ENCODE data around the gene CNN1. TPM values are rescaled to one million over a fixed set of nuclear protein-coding genes. Genes with fewer than 3 reads are reported as not detected.

CNN1 gene
- total and polyA plus RNA-seq, 2 of the 8 experiments (the other 6 are each of a cell fraction or from before 2014, with no cell fraction given), result 29.8 to 50.8 TPM

GRCh38 chr19:11494634-11495285 is 43.9 kb upstream of the CNN1 start:
- H3K4me3 ChIP-seq (ENCODE audit: extremely low read depth in 1 of 4, insufficient read depth in 2 of 4, low read depth in 3 of 4, low read length in 4 of 4), result no peak overlapping the region
- no peak overlapping the region for H3K27ac ChIP-seq (ENCODE audit: low read depth, low read length)
- H2BK5ac ChIP-seq (ENCODE audit: low read depth, low read length), result no peak overlapping the region
- H4K5ac ChIP-seq (ENCODE audit: insufficient read length, low read depth, low read length), result no peak overlapping the region
- H3K79me1 ChIP-seq (ENCODE audit: low read depth, low read length), result no peaks in the 10 kb centered on the region
- no peak overlapping the region for H4K91ac ChIP-seq (replicated peaks; ENCODE audit: insufficient read length, low read length)
- H3K79me2 ChIP-seq (ENCODE audit: control insufficient read depth in 1 of 2, insufficient read depth in 2 of 2, low read length in 2 of 2), result no peaks in the 10 kb centered on the region
- H3K56ac ChIP-seq (replicated peaks; ENCODE audit: insufficient read length, low read depth, low read length), result no peak overlapping the region
- ChIA-PET CTCF (ENCODE audit: partially characterized antibody) (interaction anchor here (0.7 to 4.7 kb wide), 7 partner anchors 10 to 127 kb away, joined by 3 to 37 read pairs (median 3); no protein-coding TSS in a partner anchor), POLR2A (ENCODE audit: partially characterized antibody) (no interaction called here)
- peaks cover 0 to 3% (median 0%) of the 10 kb centered on the region in 4 experiments; a peak in 2 of 8 replicates for H3K36me3 ChIP-seq (ENCODE audit: control insufficient read depth in 2 of 4, insufficient read depth in 4 of 4, low read length in 3 of 4)
- no peak overlapping the region for H4K8ac ChIP-seq (ENCODE audit: extremely low read depth, insufficient read depth, low read length)
- H2AK5ac ChIP-seq (ENCODE audit: low read depth, low read length), result no peak overlapping the region
- no peak overlapping the region for H3K14ac ChIP-seq (ENCODE audit: insufficient read length)
- no peak overlapping the region for H3K18ac ChIP-seq (ENCODE audit: extremely low read depth, low read length)
- no peak overlapping the region for H3K4ac ChIP-seq (replicated peaks; ENCODE audit: insufficient read length, low read depth, low read length)
- H3K27me3 ChIP-seq (replicated peaks in 1 of 4; ENCODE audit: control insufficient read depth in 3 of 4, extremely low read depth in 1 of 4, insufficient read depth in 3 of 4, low read length in 3 of 4), result no peaks in the 10 kb centered on the region
- no peak overlapping the region for H2BK20ac ChIP-seq (ENCODE audit: low read length)
- H2BK120ac ChIP-seq (replicated peaks; ENCODE audit: low read depth, low read length), result no peak overlapping the region
- no peak for DNase-seq (ENCODE audit: low read depth in 1 of 2, low spot score in 2 of 2)
- H2AFZ ChIP-seq (ENCODE audit: low read length), result no peak overlapping the region
- FAIRE-seq, result no peak
- H3K23me2 ChIP-seq (ENCODE audit: low read depth, low read length), result no peaks in the 10 kb centered on the region
- H3K23ac ChIP-seq (ENCODE audit: insufficient read length), result no peak overlapping the region
- WGBS, 2 experiments (ENCODE audit: extremely low coverage in 1 of 2, insufficient coverage in 1 of 2, insufficient read length in 1 of 2, insufficient replicate concordance in 2 of 2, low coverage in 1 of 2, low lambda C conversion rate in 2 of 2, missing lambda C conversion rate in 1 of 2), result 93% methylated on average over 23 of the region's 27 CpGs; no CpG with 5 or more reads in 1 of the 2 experiments
- no peaks in the 10 kb centered on the region for H3K9me3 ChIP-seq (ENCODE audit: insufficient read depth in 2 of 2, low read depth in 1 of 2, low read length in 1 of 2)
- no peak overlapping the region for H2BK12ac ChIP-seq (ENCODE audit: low read depth, low read length)
- peaks cover 1 to 5% of the 10 kb centered on the region in 2 experiments for H4K20me1 ChIP-seq (replicated peaks in 1 of 2; ENCODE audit: control insufficient read depth in 1 of 2, insufficient read depth in 2 of 2, low read length in 2 of 2)
- no peak overlapping the region for H3K4me2 ChIP-seq (ENCODE audit: insufficient read depth in 1 of 2, low read depth in 2 of 2, low read length in 2 of 2)
- H2BK15ac ChIP-seq (ENCODE audit: low read length), result no peak overlapping the region
- H3K4me1 ChIP-seq (replicated peaks in 1 of 4; ENCODE audit: control insufficient read depth in 3 of 4, insufficient read depth in 4 of 4, low read length in 3 of 4), result no peaks in the 10 kb centered on the region; a peak in 1 of 7 replicates
- H3K9ac ChIP-seq (replicated peaks in 1 of 4; ENCODE audit: extremely low read depth in 1 of 4, low read depth in 3 of 4, low read length in 3 of 4), result no peak overlapping the region
- TF ChIP-seq SP4 (IDR thresholded peaks at IDR 0.05; ENCODE audit: low read length) (no peak), ATF3 (IDR thresholded peaks at IDR 0.05; ENCODE audit: insufficient read depth, low read depth, low read length) (no peak), HDAC2 (IDR thresholded peaks at IDR 0.05; ENCODE audit: borderline replicate concordance in 1 of 2, low read depth in 2 of 2, low read length in 2 of 2) (no peak), GABPA (IDR thresholded peaks at IDR 0.05; ENCODE audit: borderline replicate concordance, insufficient read depth, low read length) (no peak), BRCA1 (IDR thresholded peaks at IDR 0.05; ENCODE audit: low read depth, low read length) (no peak), SUZ12 (IDR thresholded peaks at IDR 0.05; ENCODE audit: low read length) (no peak), TAF1 (IDR thresholded peaks at IDR 0.05; ENCODE audit: low read depth, low read length) (no peak), SAP30 (IDR thresholded peaks at IDR 0.05; ENCODE audit: insufficient read depth, insufficient replicate concordance, low read length) (no peak), RBBP5 (IDR thresholded peaks at IDR 0.05; ENCODE audit: borderline replicate concordance, low read depth, low read length) (no peak), HDAC6 (IDR thresholded peaks at IDR 0.05; ENCODE audit: low read depth, low read length) (no peak), RAD21 (IDR thresholded peaks at IDR 0.05 in 1 of 2, conservative IDR thresholded peaks at IDR 0.05 in 1 of 2; ENCODE audit: low read depth in 2 of 2, low read length in 2 of 2) (no peak), CEBPB (IDR thresholded peaks at IDR 0.05; ENCODE audit: low read depth, low read length) (no peak)
